WTC11 (cell line): ENCODE data around the gene OR13C2. TPM values are rescaled to one million over a fixed set of nuclear protein-coding genes. Genes with fewer than 3 reads are reported as not detected.

Experiments used
- ATAC-seq: fragments of 200-7000 bp; cut with Tn5 transposase; 2 replicates; pipeline ENCODE4 v1.10.0; 2021; ENCODE audit warnings: mild to moderate bottlenecking, moderate library complexity
- CTCF ChIA-PET: fragments of 300-600 bp; sonication (Branson Sonifier 250); formaldehyde crosslinking; loops from one replicate; lab custom pipeline; 2021; ENCODE audit warnings: antibody characterized with exemption; lab: Charles Lee
- POLR2A ChIA-PET: fragments of 350-600 bp; sonication (Branson Sonifier 250); formaldehyde crosslinking; loops from one replicate; lab custom pipeline; 2021; ENCODE audit warnings: antibody characterized with exemption; lab: Charles Lee
- DNase-seq: peaks from one replicate; pipeline ENCODE4 v3.0.0; 2021; ENCODE audit warnings: low spot score
- H3K27ac Mint-ChIP-seq: 2 replicates; pipeline ENCODE4 v1.8.0; 2021; ENCODE audit warnings: mixed read lengths
- H3K27me3 Mint-ChIP-seq: 2 replicates; pipeline ENCODE4 v1.8.0; 2021; ENCODE audit warnings: low read depth, mild to moderate bottlenecking, moderate library complexity, mixed read lengths
- H3K36me3 Mint-ChIP-seq: 2 replicates; pipeline ENCODE4 v1.8.0; 2021; ENCODE audit warnings: mixed read lengths
- H3K4me1 Mint-ChIP-seq: 2 replicates; pipeline ENCODE4 v1.8.0; 2022; ENCODE audit warnings: mixed read lengths
- H3K4me3 Mint-ChIP-seq: 2 replicates; pipeline ENCODE4 v1.8.0; 2021; ENCODE audit warnings: mild to moderate bottlenecking, moderate library complexity, mixed read lengths
- H3K9me3 Mint-ChIP-seq: 2 replicates; pipeline ENCODE4 v1.8.0; 2021; ENCODE audit warnings: mixed read lengths
- ATF3 ChIP-seq: sonication (generic); formaldehyde crosslinking; conservative IDR thresholded peaks from 2 replicates; pipeline ENCODE4 v1.8.1; 2022; ENCODE audit warnings: mild to moderate bottlenecking, missing genetic modification reagents
- CBFB ChIP-seq: sonication (generic); formaldehyde crosslinking; IDR thresholded peaks from 2 replicates; pipeline ENCODE4 v1.8.1; 2022; ENCODE audit warnings: mild to moderate bottlenecking, low read depth, missing genetic modification reagents
- FOXJ3 ChIP-seq: sonication (generic); formaldehyde crosslinking; IDR thresholded peaks from 2 replicates; pipeline ENCODE4 v1.9.0; 2021; ENCODE audit warnings: missing genetic modification reagents, mild to moderate bottlenecking, borderline replicate concordance
- FOXP1 ChIP-seq: sonication (generic); formaldehyde crosslinking; IDR thresholded peaks from 2 replicates; pipeline ENCODE4 v1.8.0; 2022; ENCODE audit warnings: missing genetic modification reagents, mild to moderate bottlenecking, moderate library complexity, borderline replicate concordance
- GTF2I ChIP-seq: fragments of 250-450 bp; sonication (Bioruptor Pico); conservative IDR thresholded peaks from 2 replicates; pipeline ENCODE4 v1.4.0; 2021; ENCODE audit warnings: mild to moderate bottlenecking
- KAT7 ChIP-seq: sonication (generic); formaldehyde crosslinking; IDR thresholded peaks from 2 replicates; pipeline ENCODE4 v1.8.1; 2023; ENCODE audit warnings: missing genetic modification reagents, mild to moderate bottlenecking, borderline replicate concordance
- MYBL2 ChIP-seq: sonication (generic); formaldehyde crosslinking; IDR thresholded peaks from 2 replicates; pipeline ENCODE4 v1.8.1; 2023; ENCODE audit warnings: mild to moderate bottlenecking, moderate library complexity, missing genetic modification reagents
- NFATC4 ChIP-seq: fragments of 250-450 bp; sonication (Bioruptor Pico); IDR thresholded peaks from 2 replicates; pipeline ENCODE4 v1.9.0; 2021; ENCODE audit warnings: mild to moderate bottlenecking
- NFYB ChIP-seq: sonication (generic); formaldehyde crosslinking; conservative IDR thresholded peaks from 2 replicates; pipeline ENCODE4 v1.8.0; 2022; ENCODE audit warnings: low read depth, missing genetic modification reagents
- NR1H2 ChIP-seq: sonication (generic); formaldehyde crosslinking; IDR thresholded peaks from 2 replicates; pipeline ENCODE4 v1.9.0; 2021; ENCODE audit warnings: mild to moderate bottlenecking, moderate library complexity, missing genetic modification reagents
- OVOL2 ChIP-seq: fragments of 250-450 bp; sonication (Bioruptor Pico); IDR thresholded peaks from 2 replicates; pipeline ENCODE4 v1.9.0; 2021; ENCODE audit warnings: mild to moderate bottlenecking, borderline replicate concordance
- SMAD4 ChIP-seq: sonication (generic); formaldehyde crosslinking; IDR thresholded peaks from 2 replicates; pipeline ENCODE4 v1.8.0; 2022; ENCODE audit warnings: mild to moderate bottlenecking, missing genetic modification reagents
- ZBTB43 ChIP-seq: sonication (generic); formaldehyde crosslinking; IDR thresholded peaks from 2 replicates; pipeline ENCODE4 v1.8.1; 2023; ENCODE audit warnings: mild to moderate bottlenecking, missing genetic modification reagents
- ZNF317 ChIP-seq: sonication (generic); formaldehyde crosslinking; IDR thresholded peaks from 2 replicates; pipeline ENCODE4 v1.8.1; 2023; ENCODE audit warnings: low read depth, mild to moderate bottlenecking, moderate library complexity, missing genetic modification reagents, borderline replicate concordance
- ZNF512 ChIP-seq: sonication (generic); formaldehyde crosslinking; IDR thresholded peaks from 2 replicates; pipeline ENCODE4 v1.8.1; 2022; ENCODE audit warnings: missing genetic modification reagents, borderline replicate concordance
- ZSCAN18 ChIP-seq: fragments of 250-450 bp; sonication (Bioruptor Pico); IDR thresholded peaks from 2 replicates; pipeline ENCODE4 v2.1.2; 2022; ENCODE audit warnings: mild to moderate bottlenecking, moderate library complexity
- total RNA-seq: library from RNA; stranded (reverse); gene quantifications from 3 replicates; pipeline ENCODE4 v1.2.3, GENCODE V29; 2021

The OR13C2 gene
- total RNA-seq, 1 experiment from 2014 or later = not detected

GRCh38 chr9:104572612-104573011, 32.8 kb downstream of the OR13C2 start:
- H3K9me3 Mint-ChIP-seq = peaks cover 25% of the 10 kb centered on the region
- H3K4me3 Mint-ChIP-seq = no peak overlapping the region
- ATAC-seq (no peak), DNase-seq (no peak)
- CTCF ChIA-PET = no interaction called here
- no peaks in the 10 kb centered on the region for H3K27me3 Mint-ChIP-seq
- no peaks in the 10 kb centered on the region for H3K4me1 Mint-ChIP-seq
- no peak for TF ChIP-seq NFYB (CRISPR knock-in tag)
- TF ChIP-seq FOXP1 = no peak
- peak; percentile 94 for TF ChIP-seq ZNF317 (CRISPR knock-in tag)
- TF ChIP-seq OVOL2 = no peak
- H3K27ac Mint-ChIP-seq = no peak overlapping the region
- POLR2A ChIA-PET = interaction anchor here (0.6 kb wide), 1 partner anchor 375 kb away, joined by 3 read pairs; no protein-coding TSS in a partner anchor
- H3K36me3 Mint-ChIP-seq = peaks cover 5% of the 10 kb centered on the region; the same call in 1 of the 2 replicates

GRCh38 chr9:104568868-104569267, 36.6 kb downstream of the OR13C2 start, which contains the start of gene OR13C8:
Gene OR13C8, plus strand, starts transcription at chr9:104569168. Its CDS starts 0 bp downstream, at chr9:104569168.
- Mint-ChIP-seq H3K36me3 (peaks cover 5% of the 10 kb centered on the region; the same call in 1 of the 2 replicates), H3K27ac (no peak within 1 kb of the TSS), H3K27me3 (no peaks in the 10 kb centered on the region), H3K9me3 (peaks cover 25% of the 10 kb centered on the region), H3K4me3 (no peak within 1 kb of the TSS), H3K4me1 (no peaks in the 10 kb centered on the region)
- ChIA-PET POLR2A (no interaction called here), CTCF (no interaction called here)
- TF ChIP-seq FOXP1 (no peak), ZNF317 (CRISPR knock-in tag) (no peak), NFATC4 (no peak)
- no peak for ATAC-seq
- DNase-seq = no peak

GRCh38 chr9:104564358-104564757, 41.1 kb downstream of the OR13C2 start:
- Mint-ChIP-seq H3K9me3 (peaks cover 7% of the 10 kb centered on the region), H3K36me3 (no peaks in the 10 kb centered on the region), H3K4me1 (no peaks in the 10 kb centered on the region), H3K4me3 (no peak overlapping the region), H3K27ac (no peak overlapping the region), H3K27me3 (no peaks in the 10 kb centered on the region)
- no peak for DNase-seq
- CTCF ChIA-PET = no interaction called here
- ATAC-seq = no peak
- POLR2A ChIA-PET = no interaction called here
- TF ChIP-seq ZNF512 (no peak), ZSCAN18 (CRISPR knock-in tag) (no peak), KAT7 (no peak), OVOL2 (no peak), ZBTB43 (CRISPR knock-in tag) (no peak), GTF2I (no peak), MYBL2 (CRISPR knock-in tag) (no peak), NR1H2 (CRISPR knock-in tag) (no peak), ATF3 (CRISPR knock-in tag) (no peak), FOXJ3 (CRISPR knock-in tag) (no peak), ZNF317 (CRISPR knock-in tag) (no peak), SMAD4 (no peak), CBFB (CRISPR knock-in tag) (no peak)
- TF ChIP-seq, all 79 proteins: peak for 0
